ENCODE measurements around the gene DLG1. TPM values are rescaled to one million over a fixed set of nuclear protein-coding genes. Genes with fewer than 3 reads are reported as not detected.

The DLG1 gene
- total RNA-seq, 1 donor from 2014 or later: 157 TPM

GRCh38 chr3:197021231-197021630 lies 277.2 kb downstream of the DLG1 start:
- Mint-ChIP-seq H3K27me3 (ENCODE audit: low read depth) (peaks cover 24% of the 10 kb centered on the region), H3K36me3 (ENCODE audit: low read depth) (no peaks in the 10 kb centered on the region)

GRCh38 chr3:197019535-197019934 lies 278.9 kb downstream of the DLG1 start:
- Mint-ChIP-seq H3K36me3 (ENCODE audit: low read depth) (no peaks in the 10 kb centered on the region), H3K27me3 (ENCODE audit: low read depth) (peaks cover 22% of the 10 kb centered on the region), H3K4me1 (ENCODE audit: low read depth) (peaks cover 15% of the 10 kb centered on the region), H3K27ac (ENCODE audit: unreplicated experiment) (no peak overlapping the region), H3K9me3 (ENCODE audit: low read depth) (no peaks in the 10 kb centered on the region), H3K4me3 (ENCODE audit: unreplicated experiment) (no peak overlapping the region)
- DNase-seq (ENCODE audit: low spot score): peak; percentile 28
- no peak for TF ChIP-seq CTCF (IDR thresholded peaks at IDR 0.05)

More at GRCh38 chr3:197021231-197021630, 277.2 kb downstream of the DLG1 start:
- no peak overlapping the region for H3K27ac Mint-ChIP-seq (ENCODE audit: unreplicated experiment)
- DNase-seq (ENCODE audit: low spot score): peak; percentile 90
- H3K9me3 Mint-ChIP-seq (ENCODE audit: low read depth): no peaks in the 10 kb centered on the region
- H3K4me3 Mint-ChIP-seq (ENCODE audit: unreplicated experiment): no peak overlapping the region
- H3K4me1 Mint-ChIP-seq (ENCODE audit: low read depth): peaks cover 15% of the 10 kb centered on the region
- TF ChIP-seq CTCF (IDR thresholded peaks at IDR 0.05): no peak

- Mint-ChIP-seq H3K4me3 (ENCODE audit: unreplicated experiment) (no peak overlapping the region), H3K9me3 (ENCODE audit: low read depth) (no peaks in the 10 kb centered on the region), H3K27ac (ENCODE audit: unreplicated experiment) (no peak overlapping the region), H3K27me3 (ENCODE audit: low read depth) (peaks cover 22% of the 10 kb centered on the region), H3K4me1 (ENCODE audit: low read depth) (peaks cover 15% of the 10 kb centered on the region), H3K36me3 (ENCODE audit: low read depth) (no peaks in the 10 kb centered on the region)
- peak; percentile 4 for DNase-seq (ENCODE audit: low spot score)
- no peak for TF ChIP-seq CTCF (IDR thresholded peaks at IDR 0.05)
Measured at GRCh38 chr3:197019021-197019420, 279.4 kb downstream of the DLG1 start.

GRCh38 chr3:197017003-197017402 lies 281.4 kb downstream of the DLG1 start:
- DNase-seq (ENCODE audit: low spot score): peak; percentile 92
- no peak for TF ChIP-seq CTCF (IDR thresholded peaks at IDR 0.05)
- peaks cover 16% of the 10 kb centered on the region for H3K27me3 Mint-ChIP-seq (ENCODE audit: low read depth)
- no peaks in the 10 kb centered on the region for H3K36me3 Mint-ChIP-seq (ENCODE audit: low read depth)
- H3K9me3 Mint-ChIP-seq (ENCODE audit: low read depth): no peaks in the 10 kb centered on the region
- H3K4me3 Mint-ChIP-seq (ENCODE audit: unreplicated experiment): no peak overlapping the region
- no peak overlapping the region for H3K27ac Mint-ChIP-seq (ENCODE audit: unreplicated experiment)
- no peaks in the 10 kb centered on the region for H3K4me1 Mint-ChIP-seq (ENCODE audit: low read depth)

- no peak overlapping the region for H3K4me3 Mint-ChIP-seq (ENCODE audit: unreplicated experiment)
- no peak overlapping the region for H3K27ac Mint-ChIP-seq (ENCODE audit: unreplicated experiment)
- peak; percentile 79 for DNase-seq (ENCODE audit: low spot score)
- no peaks in the 10 kb centered on the region for H3K9me3 Mint-ChIP-seq (ENCODE audit: low read depth)
- no peak for TF ChIP-seq CTCF (IDR thresholded peaks at IDR 0.05)
- peaks cover 16% of the 10 kb centered on the region for H3K27me3 Mint-ChIP-seq (ENCODE audit: low read depth)
- no peaks in the 10 kb centered on the region for H3K36me3 Mint-ChIP-seq (ENCODE audit: low read depth)
- no peaks in the 10 kb centered on the region for H3K4me1 Mint-ChIP-seq (ENCODE audit: low read depth)
Measured at GRCh38 chr3:197015790-197016736, 282.3 kb downstream of the DLG1 start.

All from chondrocyte (in vitro differentiated cells).